Fibroblast of upper back skin (primary cell): ENCODE data around the gene EIF3B.
A peak's percentile ranks its signal among the peaks of the same experiment; 100 is the strongest.
"Not testable (repeated sequence)": the region's sequence is repeated elsewhere in the genome, so short reads cannot be mapped to it uniquely, and the experiment has no call there.

ENCODE experiments used
- DNase-seq: peaks from one replicate; pipeline ENCODE4 v3.0.0-alpha.2; 2013

The EIF3B gene

DNA sequence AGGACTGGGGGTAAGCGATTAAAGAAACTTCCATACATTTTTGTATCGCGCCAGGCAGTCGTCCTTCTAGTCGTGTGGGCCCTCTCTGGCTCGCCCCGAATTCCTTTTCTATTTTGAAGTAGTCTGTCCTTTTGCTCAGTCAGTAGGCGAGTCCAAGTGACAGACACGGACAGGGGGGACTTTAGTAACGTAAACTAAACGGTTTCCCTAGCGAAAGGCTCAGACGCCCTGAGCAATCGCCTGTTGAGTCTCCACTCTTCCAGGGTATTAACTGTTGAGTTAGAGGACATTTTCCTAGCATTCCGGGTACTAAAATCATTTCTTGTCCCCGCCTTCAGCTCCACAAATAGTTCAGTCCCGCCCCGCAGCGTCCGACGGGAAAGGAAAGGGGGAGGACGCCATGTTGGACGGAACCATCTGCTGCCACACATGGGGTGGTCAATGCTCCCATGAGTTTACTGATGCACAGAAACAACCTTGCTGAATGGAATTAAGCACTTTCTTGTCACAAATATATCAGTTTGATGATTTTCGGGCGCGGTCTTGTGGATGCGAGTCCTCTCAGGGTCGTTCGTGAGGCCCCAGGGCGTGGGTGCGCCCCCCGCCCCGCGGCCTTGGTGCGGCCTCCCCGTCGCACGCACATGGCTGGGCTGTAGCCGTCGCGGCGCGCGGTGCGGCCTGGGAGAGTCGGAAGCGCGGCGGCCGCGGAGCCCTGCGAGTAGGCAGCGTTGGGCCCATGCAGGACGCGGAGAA is at the start of gene EIF3B:
EIF3B (plus strand) TSS at position 642 of the 753 bp plus-strand sequence; CDS start at position 737, 95 bp downstream.
- DNase-seq: peak; percentile 93

DNA sequence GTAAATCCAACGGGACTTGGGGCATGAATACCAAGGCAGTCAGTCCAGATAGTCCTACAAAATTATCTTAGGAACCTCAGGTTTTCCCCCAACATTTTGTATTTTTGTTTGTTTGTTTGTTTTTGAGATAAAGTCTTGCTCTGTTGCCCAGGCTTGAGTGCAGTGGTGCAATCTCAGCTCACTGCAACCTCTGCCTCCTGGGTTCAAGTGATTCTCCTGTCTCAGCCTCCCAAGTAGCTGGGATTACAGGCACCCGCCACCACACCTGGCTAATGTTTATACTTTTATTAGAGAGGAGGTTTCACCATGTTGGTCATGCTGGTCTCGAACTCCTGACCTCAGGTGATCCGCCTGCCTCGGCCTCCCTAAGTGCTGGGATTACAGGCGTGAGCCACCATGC is 49.4 kb upstream of the EIF3B start:
- not testable (repeated sequence) for DNase-seq

DNA sequence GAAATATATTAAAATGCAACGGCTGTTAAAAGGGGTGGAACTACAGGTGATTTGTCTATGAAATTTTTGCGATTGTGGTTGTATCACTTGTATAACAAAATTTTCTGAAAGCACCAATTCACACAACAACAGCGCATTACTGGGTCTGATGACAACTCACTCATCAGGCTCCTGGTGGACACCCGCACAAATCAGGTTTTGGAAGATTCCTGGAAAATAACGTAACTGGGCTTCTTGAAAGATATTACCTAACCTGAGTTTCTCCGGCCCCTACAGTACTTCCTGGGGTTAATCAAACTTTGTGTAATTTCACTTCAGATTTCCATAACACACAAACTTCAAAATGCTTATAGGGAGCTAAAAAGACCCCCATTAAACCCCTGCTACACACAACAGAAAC is 47.9 kb upstream of the EIF3B start:
- no peak for DNase-seq

DNA sequence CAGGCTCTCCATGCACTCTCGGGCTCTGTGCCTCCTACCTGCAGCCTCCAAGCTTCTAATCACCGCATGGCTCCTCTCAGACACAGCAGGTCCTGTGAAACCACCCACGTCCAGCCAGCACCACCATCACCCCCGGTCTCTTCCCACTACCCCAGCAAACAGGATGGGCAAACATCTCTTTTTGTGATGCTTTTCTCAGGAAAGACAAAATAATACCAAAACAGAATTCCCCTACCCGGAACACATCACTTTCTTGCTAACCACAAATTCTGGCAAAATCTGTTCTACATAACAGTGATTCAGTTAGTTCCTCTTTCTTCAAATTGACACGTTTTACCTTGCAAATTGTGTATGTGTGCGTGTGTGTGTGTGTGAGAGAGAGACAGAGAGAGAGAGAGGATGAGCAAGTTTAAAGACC is 46.9 kb upstream of the EIF3B start:
- no peak for DNase-seq

DNA sequence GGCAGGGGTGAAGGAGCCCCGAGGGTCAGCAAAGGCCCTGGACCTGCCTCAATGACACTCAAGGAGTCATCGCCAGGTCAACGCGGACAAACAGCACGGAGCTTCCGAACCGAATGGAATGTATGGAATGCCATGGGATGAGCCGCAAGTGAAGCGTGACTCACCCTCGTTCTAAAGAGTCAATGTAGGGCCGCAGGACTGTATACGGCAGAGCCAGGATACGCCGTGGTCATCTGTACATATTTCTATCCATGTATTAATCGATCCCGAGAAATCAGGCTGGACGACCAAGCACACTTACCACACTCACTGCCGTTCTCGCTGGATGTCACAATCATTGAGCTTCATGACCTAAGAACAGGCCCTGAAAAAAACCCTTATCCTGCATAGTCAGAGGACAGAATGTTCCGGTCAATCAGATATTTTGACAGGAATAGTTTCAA is 44.7 kb upstream of the EIF3B start:
- DNase-seq: peak; percentile 91

DNA sequence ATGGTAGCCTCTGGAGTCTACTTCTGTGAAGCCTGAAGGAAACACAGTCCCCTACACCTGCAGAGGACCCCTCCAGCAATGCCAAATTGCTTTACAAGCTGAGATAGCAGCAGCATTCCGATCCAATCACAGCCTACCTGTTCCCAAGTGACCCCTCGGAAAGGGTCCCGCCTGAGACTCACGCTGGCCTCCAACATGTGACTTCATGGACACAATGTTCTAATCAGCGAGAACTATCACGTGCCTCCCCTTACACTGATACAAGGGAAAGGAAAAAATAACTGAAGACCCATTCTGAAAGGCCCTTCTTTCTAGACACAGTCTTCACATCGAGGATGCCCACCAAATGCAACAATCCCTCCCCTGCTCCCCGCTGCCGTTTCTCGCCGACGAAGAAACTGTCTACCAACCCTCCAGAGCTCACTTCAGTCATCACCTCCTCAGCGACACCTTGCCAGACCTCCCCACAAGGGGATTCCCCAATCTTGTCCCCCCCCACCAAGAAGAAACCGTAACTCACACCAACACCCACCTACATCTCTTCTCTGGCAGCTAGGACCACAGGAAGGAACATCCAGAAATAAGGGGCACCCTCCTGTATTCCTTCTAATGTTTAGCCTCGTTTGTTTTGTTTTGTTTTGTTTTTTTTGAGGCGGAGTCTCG is 42.2 kb upstream of the EIF3B start:
- DNase-seq: no peak

DNA sequence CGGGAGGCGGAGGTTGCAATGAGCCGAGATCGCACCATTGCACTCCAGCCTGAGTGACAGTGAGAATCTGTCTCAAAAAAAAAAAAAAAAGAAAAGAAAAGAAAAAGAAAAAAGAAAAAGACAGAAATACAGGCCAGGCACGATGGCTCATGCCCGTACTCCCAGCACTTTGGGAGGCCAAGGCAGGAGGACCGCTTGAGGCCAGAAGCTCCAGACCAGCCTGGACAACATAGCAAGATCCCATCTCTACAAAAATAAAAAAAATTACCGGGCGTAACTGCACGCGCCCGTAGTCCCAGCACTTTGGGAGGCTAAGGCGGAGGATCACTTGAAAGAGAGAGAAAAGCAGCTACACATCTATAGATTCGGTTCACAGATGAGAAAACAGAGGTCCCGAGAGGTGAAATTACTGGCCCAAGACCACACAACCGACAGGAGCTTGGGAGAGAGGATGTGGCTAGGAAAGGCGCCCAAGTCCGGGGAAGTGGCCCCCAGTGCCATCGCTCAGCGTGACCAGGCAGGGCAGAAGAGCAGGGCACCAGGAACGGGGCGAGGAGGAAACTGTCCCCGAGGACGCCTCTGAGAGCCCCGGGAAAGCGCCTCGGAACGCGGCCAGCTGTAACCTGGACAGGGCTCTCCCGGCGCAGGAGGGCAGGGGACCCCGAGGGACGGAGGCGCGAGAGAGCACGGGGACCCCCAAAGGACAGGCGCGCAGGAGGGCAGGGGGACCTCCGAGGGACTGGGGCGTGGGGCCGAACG is 41.0 kb upstream of the EIF3B start:
- DNase-seq: no peak

DNA sequence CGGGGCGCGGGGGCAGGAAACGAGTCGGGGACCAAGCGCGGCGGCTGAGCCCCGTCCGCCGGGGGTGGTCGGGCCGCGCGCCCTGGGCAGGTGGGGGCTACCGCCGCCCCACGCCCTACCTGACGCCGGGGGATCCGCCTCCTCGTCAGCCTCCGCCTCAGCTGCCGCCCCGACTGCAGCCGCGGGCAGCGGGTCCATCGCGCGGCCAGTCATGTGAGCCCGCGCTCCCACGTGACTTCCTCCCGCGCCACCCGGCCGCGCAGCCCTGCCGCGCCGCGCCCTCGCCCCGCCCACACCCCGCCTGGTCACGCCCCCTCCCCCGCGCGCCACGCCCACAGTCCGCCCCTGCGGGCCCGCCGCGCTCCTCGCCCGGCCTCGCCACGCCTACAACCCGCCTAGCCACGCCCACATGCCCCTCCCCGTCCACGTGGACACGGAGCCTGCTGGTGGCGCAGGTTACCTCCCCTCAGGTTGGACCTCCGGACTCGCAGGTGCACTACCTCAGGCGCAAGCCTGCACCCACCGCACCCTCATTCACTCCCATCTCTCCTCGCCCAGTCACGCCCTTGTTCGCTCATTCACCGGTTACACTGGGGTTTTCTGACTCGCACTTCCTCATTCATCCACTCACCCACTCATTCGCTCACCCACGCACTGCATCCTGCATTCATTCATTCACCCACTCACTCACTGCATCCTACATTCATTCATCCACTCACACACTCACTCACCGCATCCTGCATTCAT is 40.2 kb upstream of the EIF3B start, which contains the start of gene SNX8:
SNX8 (minus strand) TSS at position 233 of the 747 bp plus-strand sequence; CDS start at position 213, 20 bp downstream.
- DNase-seq: peak; percentile 79

DNA sequence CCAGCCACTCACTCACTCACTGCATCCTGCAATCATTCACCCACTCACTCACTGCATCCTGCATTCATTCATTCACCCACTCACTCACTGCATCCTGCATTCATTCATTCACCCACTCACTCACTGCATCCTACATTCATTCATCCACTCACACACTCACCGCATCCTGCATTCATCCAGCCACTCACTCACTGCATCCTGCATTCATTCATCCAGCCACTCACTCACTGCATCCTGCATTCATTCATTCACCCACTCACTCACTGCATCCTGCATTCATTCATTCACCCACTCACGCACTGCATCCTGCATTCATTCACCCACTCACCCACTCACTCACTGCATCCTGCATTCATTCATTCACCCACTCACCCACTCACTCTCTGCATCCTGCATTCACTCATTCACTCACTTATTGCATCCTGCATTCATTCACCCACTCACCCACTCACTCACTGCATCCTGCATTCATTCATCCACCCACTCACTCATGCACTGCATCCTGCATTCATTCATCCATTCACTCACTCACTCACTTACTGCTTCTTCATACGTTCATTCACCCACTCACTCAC is 39.6 kb upstream of the EIF3B start:
- DNase-seq: not testable (repeated sequence)

DNA sequence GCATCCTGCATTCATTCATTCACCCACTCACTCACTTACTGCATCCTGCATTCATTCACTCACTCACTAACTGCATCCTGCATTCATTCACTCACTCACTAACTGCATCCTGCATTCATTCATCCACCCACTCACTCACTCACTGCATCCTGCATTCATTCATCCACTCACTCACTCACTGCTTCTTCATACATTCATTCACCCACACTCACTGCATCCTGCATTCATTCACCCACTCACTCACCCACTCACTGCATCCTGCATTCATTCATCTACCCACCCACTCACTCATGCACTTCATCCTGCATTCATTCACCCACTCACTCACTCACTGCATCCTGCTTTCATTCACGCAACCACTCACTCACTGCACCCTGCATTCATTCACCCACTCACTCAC is 38.8 kb upstream of the EIF3B start:
- DNase-seq: no peak

DNA sequence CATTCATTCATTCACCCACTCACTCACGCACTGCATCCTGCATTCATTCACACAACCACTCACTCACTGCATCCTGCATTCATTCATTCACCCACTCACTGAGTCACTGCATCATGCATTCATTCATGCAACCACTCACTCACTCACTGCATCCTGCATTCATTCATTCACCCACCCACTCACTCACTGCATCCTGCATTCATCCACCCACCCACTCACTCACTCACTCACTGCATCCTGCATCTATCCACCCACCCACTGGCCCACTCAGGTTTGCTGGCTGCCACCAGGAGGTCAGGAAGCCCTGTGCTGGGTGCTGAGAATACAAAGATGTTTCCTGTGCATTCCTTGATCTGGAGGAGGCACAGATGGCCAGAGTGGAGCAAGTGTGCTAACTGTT is 38.0 kb upstream of the EIF3B start:
- DNase-seq: no peak

DNA sequence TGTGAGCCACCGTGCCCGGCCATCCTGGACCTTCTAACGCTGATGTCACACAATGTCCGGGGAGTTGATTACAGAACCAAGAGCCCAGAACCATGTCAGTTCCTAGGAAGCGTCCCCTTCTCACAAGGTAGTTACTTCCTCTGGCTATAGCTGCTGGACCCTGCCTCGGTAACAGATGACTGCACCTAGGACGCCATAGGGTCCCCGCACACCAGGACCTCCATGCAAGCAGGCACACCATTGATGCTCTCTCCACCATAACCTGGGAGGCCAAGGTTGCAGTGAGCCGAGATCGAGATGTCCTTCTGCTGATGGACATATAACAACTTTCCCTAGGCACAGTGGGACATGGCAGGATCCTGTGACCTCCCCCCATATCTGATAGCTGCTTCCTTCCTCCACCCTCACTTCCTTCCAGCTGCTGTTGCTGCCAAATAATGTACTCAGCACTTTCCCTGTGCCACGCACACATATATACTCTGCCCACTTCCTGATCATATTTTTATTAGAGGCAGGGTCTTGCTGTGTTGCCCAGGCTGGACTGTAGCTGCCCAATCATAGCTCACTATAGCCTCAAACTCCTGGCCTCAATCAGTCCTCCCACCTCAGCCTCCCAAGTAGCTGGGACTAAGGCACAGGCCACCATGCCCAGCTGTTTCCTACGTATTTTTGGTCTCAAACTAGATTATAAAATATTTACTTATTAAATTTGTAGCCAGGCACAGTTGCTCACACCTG is 36.9 kb upstream of the EIF3B start:
- DNase-seq: no peak

DNA sequence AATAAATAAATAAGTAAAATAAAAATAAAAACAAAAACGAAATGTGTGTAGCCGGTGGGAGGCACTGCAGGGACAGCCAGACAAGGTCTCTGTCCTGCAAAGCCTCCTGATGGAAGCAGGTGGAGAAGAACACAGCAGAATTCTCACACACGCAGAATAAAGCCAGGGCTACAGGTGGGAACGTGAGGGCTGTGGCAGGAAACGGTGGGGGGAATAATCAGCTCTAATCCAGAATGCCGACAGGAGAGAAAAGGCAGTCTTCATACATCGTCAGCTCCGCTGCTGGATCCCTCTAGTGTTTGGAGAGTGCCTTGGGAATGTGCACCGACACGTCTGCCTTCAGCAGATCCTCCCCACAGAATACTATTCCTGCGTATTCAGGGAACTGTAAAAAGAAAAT is 33.6 kb upstream of the EIF3B start:
- no peak for DNase-seq

DNA sequence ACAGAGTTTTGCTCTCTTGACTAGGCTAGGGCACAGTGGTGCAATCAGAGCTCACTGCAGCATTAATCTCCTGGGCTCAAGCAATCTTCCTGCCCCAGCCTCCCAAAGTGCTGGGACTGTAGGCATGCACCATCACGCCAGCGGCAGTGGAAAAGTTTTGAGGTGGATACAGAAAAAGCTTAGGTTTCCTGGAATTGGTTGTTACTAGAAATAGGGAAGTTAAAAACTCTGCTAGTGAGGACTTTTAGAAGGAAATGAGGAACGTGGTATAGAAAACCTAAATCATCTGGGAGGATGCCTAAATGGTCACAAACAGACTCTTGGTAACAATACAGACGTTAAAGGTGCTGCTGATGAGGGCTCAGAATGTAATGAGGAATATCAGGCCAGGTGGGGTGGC is 29.5 kb upstream of the EIF3B start:
- DNase-seq: no peak

DNA sequence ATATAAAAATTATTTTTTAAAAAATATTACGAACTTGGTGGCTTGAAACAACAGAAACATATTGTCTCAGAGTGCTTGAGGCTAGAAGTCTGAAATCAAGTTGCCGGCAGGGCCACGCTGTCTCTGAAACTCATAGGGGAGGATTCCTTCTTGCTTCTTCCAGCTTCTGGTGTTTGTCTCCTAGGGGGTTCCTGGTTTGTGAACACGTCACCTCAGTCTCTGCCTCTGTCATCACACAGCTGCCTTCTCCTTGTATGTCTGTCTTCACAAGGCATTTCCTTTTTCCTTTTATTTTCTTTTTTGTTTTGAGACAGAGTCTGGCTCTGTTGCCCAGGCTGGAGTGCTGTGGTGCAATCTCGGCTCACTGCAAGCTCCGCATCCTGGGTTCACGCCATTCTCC is 27.7 kb upstream of the EIF3B start:
- no peak for DNase-seq

DNA sequence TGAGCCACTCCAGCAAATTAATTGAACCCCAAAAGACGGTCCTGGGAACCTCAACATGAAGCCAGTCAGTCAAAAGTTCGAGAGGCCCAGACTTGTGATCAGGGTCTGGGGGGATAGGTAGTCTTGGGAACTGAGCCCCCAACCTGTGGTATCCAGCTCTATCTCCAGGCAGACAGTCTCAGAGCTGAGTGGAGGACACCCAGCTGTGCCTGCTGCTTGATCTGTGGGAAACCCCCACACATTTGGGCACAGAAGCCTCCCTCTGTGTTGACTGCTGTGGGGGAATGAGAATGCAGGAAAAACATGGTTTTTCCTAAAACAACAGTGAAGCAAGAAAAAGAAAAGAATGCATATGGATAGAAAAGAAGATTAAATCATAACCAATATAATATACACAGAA is 24.1 kb upstream of the EIF3B start:
- DNase-seq: no peak

DNA sequence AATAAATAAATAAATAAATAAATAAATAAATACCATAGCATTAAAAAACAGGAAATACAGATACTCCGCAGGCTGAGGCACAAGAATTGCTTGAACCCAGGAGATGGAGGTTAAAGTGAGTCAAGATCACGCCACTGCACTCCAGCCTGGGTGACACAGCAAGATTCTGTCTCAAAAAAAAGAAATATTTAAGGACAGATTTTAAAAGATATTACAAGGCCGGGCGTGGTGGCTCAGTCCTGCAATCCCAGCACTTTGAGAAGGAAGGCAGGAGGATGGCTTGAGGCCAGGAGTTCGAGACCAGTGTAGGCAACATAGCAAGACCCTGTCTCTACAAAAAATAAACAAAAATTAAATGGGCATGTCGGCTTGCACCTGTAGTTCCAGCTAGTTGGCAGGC is 22.9 kb upstream of the EIF3B start:
- DNase-seq: no peak

DNA sequence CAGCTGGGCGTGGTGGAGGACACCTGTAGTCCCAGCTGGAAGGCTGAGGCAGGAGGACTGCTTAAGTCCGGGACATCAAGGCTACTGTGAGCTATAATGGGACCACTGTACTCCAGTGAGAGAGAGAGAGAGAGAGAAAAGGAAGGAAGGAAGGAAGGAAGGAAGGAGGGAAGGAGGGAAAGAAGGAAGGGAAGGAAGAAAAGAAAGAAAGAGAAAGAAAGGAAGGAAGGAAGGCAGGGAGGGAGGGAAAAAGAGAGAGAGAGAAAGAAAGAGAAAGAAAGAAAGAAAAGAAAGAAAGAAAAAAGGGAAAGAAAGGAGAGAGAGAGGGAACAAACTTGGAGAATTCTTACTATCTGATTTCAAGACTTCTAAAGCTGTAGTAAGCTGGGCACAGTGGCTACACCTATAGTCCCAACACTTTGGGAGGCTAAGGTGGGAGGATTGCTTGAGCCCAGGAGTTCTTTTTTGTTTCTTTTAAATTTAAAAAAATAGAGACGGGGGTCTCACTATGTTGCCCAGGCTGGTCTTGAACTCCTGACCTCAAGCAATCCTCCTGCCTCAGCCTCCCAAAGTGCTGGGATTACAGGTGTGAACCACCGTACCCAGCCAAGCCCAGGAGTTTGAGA is 21.9 kb upstream of the EIF3B start:
- not testable (repeated sequence) for DNase-seq

DNA sequence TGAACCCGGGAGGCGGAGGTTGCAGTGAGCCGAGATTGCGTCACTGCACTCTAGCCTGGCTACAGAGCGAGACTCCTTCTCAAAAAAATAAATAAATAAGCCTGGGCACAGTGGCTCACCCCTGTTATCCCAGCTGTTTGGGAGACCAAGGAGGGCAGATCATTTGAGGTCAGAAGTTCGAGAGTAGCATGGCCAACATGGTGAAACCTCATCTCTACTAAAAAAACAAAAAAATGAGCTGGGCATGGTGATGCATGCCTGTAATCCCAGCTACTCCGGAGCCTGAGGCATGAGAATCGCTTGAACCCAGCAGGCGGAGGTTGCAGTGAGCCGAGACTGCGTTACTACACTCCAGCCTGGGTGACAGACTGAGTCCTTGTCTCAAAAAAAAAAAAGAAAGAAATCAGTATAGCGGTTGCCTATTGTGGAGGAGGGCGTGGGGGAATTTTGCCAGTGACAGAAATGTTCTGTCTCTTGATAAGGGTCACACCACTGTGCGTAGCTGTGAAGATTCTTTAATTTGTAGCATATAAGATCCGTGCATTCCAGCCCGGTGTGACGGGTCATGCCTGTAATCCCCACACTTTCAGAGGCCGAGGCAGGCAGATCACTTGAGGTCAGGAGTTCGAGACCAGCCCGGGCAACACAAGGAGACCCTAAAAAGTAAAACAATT is 17.9 kb upstream of the EIF3B start:
- no peak for DNase-seq

DNA sequence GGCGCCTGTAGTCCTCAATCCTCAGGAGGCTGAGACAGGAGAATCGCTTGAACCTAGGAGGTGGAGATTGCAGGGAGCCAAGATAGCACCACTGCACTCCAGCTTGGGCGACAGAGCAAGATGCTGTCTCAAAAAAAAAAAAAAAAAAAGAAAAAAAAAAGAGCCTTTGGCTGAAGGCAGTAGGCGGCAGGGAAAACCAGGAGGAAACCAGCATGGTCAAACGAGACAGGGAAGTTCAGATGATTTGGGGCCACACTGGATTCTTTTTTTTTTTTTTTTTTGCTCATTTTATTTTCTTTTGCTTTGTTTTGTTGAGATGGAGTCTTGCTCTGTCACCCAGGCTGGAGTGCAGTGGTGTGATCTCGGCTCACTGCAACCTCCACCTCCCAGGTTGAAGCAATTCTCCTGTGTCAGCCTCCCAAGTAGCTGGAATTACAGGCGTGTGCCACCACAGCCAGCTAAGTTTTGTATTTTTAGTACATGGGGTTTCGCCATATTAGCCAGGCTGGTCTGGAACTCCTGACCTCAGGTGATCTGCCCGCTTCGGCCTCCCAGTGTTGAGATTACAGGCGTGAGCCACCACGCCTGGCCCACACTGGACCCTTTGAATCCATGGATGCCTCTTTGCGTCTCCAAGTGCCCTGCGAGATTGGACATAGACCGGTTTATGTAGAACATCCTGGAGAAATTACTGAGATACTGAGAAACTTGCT is 7.1 kb upstream of the EIF3B start:
- not testable (repeated sequence) for DNase-seq
